MCF 10A (cell line): ENCODE data around the gene LCN9. TPM values are rescaled to one million over a fixed set of nuclear protein-coding genes. Genes with fewer than 3 reads are reported as not detected.

Experiments
- BruUV-seq: library from RNA; stranded (reverse); fragments of 400-500 nt; replicated peaks from 2 replicates; lab custom pipeline; 2021; lab: Mats Ljungman, UMichigan
- CTCF ChIA-PET: fragments of 300-600 bp; sonication (Branson Sonifier 250); formaldehyde crosslinking; extraction: SDS; loops from one replicate; lab custom pipeline; 2021; ENCODE audit warnings: antibody characterized with exemption, inconsistent platforms; lab: Yijun Ruan, JAX
- POLR2A ChIA-PET: fragments of 300-600, 350-650 bp; sonication (Branson Sonifier 250); formaldehyde crosslinking; extraction: SDS; loops from one replicate; lab custom pipeline; 2020; ENCODE audit warnings: antibody characterized with exemption, inconsistent platforms; lab: Yijun Ruan, JAX
- DNase-seq: peaks from one replicate; pipeline ENCODE4 v3.0.0-alpha.2; 2018; ENCODE audit not compliant: unreplicated experiment
- H3K27ac Mint-ChIP-seq: one replicate; pipeline ENCODE4 v1.8.0; 2022; ENCODE audit warnings: mild to moderate bottlenecking, low read depth, mixed read lengths; ENCODE audit not compliant: unreplicated experiment
- H3K27me3 Mint-ChIP-seq: one replicate; pipeline ENCODE4 v1.8.0; 2022; ENCODE audit warnings: mixed read lengths; ENCODE audit not compliant: insufficient read depth, unreplicated experiment
- H3K36me3 Mint-ChIP-seq: one replicate; pipeline ENCODE4 v1.8.0; 2022; ENCODE audit warnings: mild to moderate bottlenecking, moderate library complexity, mixed read lengths; ENCODE audit not compliant: insufficient read depth, unreplicated experiment
- H3K4me1 Mint-ChIP-seq: one replicate; pipeline ENCODE4 v1.8.0; 2022; ENCODE audit warnings: mixed read lengths; ENCODE audit not compliant: insufficient read depth, unreplicated experiment
- H3K4me3 Mint-ChIP-seq: one replicate; pipeline ENCODE4 v1.8.0; 2022; ENCODE audit warnings: mild to moderate bottlenecking, moderate library complexity, mixed read lengths; ENCODE audit not compliant: unreplicated experiment
- H3K9me3 Mint-ChIP-seq: one replicate; pipeline ENCODE4 v1.8.0; 2022; ENCODE audit warnings: mixed read lengths; ENCODE audit not compliant: unreplicated experiment
- CTCF ChIP-seq: fragments of 200-600 bp; IDR thresholded peaks from one replicate; pipeline ENCODE4 v1.8.0; 2022; ENCODE audit warnings: antibody characterized with exemption, mild to moderate bottlenecking; ENCODE audit not compliant: unreplicated experiment
- intact Hi-C: fragments of 100-400 bp; cut with micrococcal nuclease; formaldehyde crosslinking; loops from 2 replicates; pipeline ENCODE4 v1.14.1; 2022
- total RNA-seq: library from RNA; stranded (reverse); gene quantifications from 2 replicates; pipeline ENCODE4 v1.2.3, GENCODE V29; 2022

Gene LCN9
- total RNA-seq, 1 experiment from 2014 or later, result not detected

GRCh38 chr9:135714242-135715055 lies 51.3 kb downstream of the LCN9 start:
- H3K27ac Mint-ChIP-seq, result no peak overlapping the region
- H3K4me1 Mint-ChIP-seq, result no peaks in the 10 kb centered on the region
- no peak for TF ChIP-seq CTCF
- no peak overlapping the region for H3K4me3 Mint-ChIP-seq
- intact Hi-C loops, result no loop called here
- no TSS peak for BruUV-seq
- ChIA-PET POLR2A (interaction anchor here (0.7 kb wide), 1 partner anchor 196 kb away, joined by 3 read pairs; no protein-coding TSS in a partner anchor), CTCF (no interaction called here)
- no peak for DNase-seq
- peaks cover 41% of the 10 kb centered on the region for H3K27me3 Mint-ChIP-seq
- no peaks in the 10 kb centered on the region for H3K9me3 Mint-ChIP-seq
- H3K36me3 Mint-ChIP-seq, result no peaks in the 10 kb centered on the region

- no peak for TF ChIP-seq CTCF
- Mint-ChIP-seq H3K36me3 (no peaks in the 10 kb centered on the region), H3K27me3 (peaks cover 34% of the 10 kb centered on the region), H3K27ac (no peak overlapping the region), H3K9me3 (no peaks in the 10 kb centered on the region), H3K4me1 (no peaks in the 10 kb centered on the region), H3K4me3 (no peak overlapping the region)
- ChIA-PET CTCF (no interaction called here), POLR2A (interaction anchor here (0.7 kb wide), 1 partner anchor 197 kb away, joined by 3 read pairs; no protein-coding TSS in a partner anchor)
- no peak for DNase-seq
- intact Hi-C loops, result no loop called here
- BruUV-seq, result no TSS peak
Measured at GRCh38 chr9:135715056-135715595, 52.0 kb downstream of the LCN9 start.

GRCh38 chr9:135716045-135716444 lies 52.9 kb downstream of the LCN9 start:
- Mint-ChIP-seq H3K27ac (no peak overlapping the region), H3K9me3 (no peaks in the 10 kb centered on the region), H3K4me1 (no peaks in the 10 kb centered on the region), H3K36me3 (no peaks in the 10 kb centered on the region), H3K27me3 (peaks cover 25% of the 10 kb centered on the region), H3K4me3 (no peak overlapping the region)
- TF ChIP-seq CTCF, result no peak
- CTCF ChIA-PET, result interaction anchor here (1.4 kb wide), 1 partner anchor 114 kb away, joined by 3 read pairs; no protein-coding TSS in a partner anchor
- DNase-seq, result no peak
- intact Hi-C loops, result no loop called here
- POLR2A ChIA-PET, result no interaction called here
- BruUV-seq, result no TSS peak

Other genes starting within 250 kb of the LCN9 start
- gene PPP1R26, start 183.5 kb upstream of the LCN9 start, total RNA-seq, result 19.1 and 21.7 TPM in 2 replicates
- 35.4 and 45.8 TPM in 2 replicates for gene MRPS2, start 162.6 kb upstream of the LCN9 start, total RNA-seq
- not detected in 2 replicates for gene LCN1, start 141.9 kb upstream of the LCN9 start, total RNA-seq
- gene OBP2A, start 117.2 kb upstream of the LCN9 start, total RNA-seq, result not detected in 2 replicates
- not detected in 2 replicates for gene PAEP, start 101.6 kb upstream of the LCN9 start, total RNA-seq
- gene GLT6D1, start 23.8 kb upstream of the LCN9 start, total RNA-seq, result not detected in 2 replicates
- gene SOHLH1, start 36.2 kb downstream of the LCN9 start, total RNA-seq, result not detected in 2 replicates
- gene KCNT1, start 38.9 kb downstream of the LCN9 start, total RNA-seq, result not detected in 2 replicates
- gene CAMSAP1, start 244.2 kb downstream of the LCN9 start, total RNA-seq, result 31.0 and 39.5 TPM in 2 replicates